CD4-positive, alpha-beta memory T cell (primary cell): Measurements from ENCODE around the gene INSIG1. TPM values are rescaled to one million over a fixed set of nuclear protein-coding genes. Genes with fewer than 3 reads are reported as not detected.
A peak's percentile ranks its signal among the peaks of the same experiment; 100 is the strongest.

Source experiments
- CTCF ChIA-PET: fragments of 350-600 bp; sonication (Branson Sonifier 250); formaldehyde crosslinking; loops from one replicate; lab custom pipeline; 2021; ENCODE audit warnings: inconsistent platforms; ENCODE audit not compliant: partially characterized antibody; lab: Charles Lee
- POLR2A ChIA-PET: fragments of 350-600 bp; sonication (Branson Sonifier 250); formaldehyde crosslinking; loops from one replicate; lab custom pipeline; 2021; ENCODE audit not compliant: partially characterized antibody; lab: Charles Lee
- DNase-seq, 5 donors: peaks; one replicate each; pipeline versions ENCODE4 v3.0.0 to v3.0.0-alpha.2; 2020 to 2022; ENCODE audit warnings: mixed read lengths in 1 of 5
- H3K27ac ChIP-seq: one replicate; pipeline ENCODE4 v1.7.0; 2013; ENCODE audit warnings: low read depth, low read length
- H3K27me3 ChIP-seq: 2 replicates; pipeline ENCODE4 v1.7.0; 2013; ENCODE audit warnings: mild to moderate bottlenecking, low read length, moderate library complexity; ENCODE audit not compliant: insufficient read depth
- H3K36me3 ChIP-seq: 2 replicates; pipeline ENCODE4 v1.7.0; 2013; ENCODE audit warnings: mild to moderate bottlenecking, low read length, moderate library complexity; ENCODE audit not compliant: insufficient read depth
- H3K4me1 ChIP-seq: 2 replicates; pipeline ENCODE4 v1.7.0; 2013; ENCODE audit warnings: mild to moderate bottlenecking, low read length, moderate library complexity; ENCODE audit not compliant: insufficient read depth
- H3K4me3 ChIP-seq, 2 donors: one replicate each; pipeline ENCODE4 v1.7.0; 2013; ENCODE audit warnings: low read length in 2 of 2, mild to moderate bottlenecking in 1 of 2
- H3K9me3 ChIP-seq, 2 donors: one replicate each; pipeline ENCODE4 v1.7.0; 2013; ENCODE audit warnings: low read length in 2 of 2, control low read depth in 1 of 2; ENCODE audit not compliant: control insufficient read depth in 1 of 2
- H3K27ac Mint-ChIP-seq, 7 donors: one replicate each; pipeline ENCODE4 v1.8.0; 2020 to 2021; ENCODE audit warnings: mixed read lengths in 7 of 7, mild to moderate bottlenecking in 6 of 7, inconsistent platforms in 3 of 7, moderate library complexity in 3 of 7
- H3K27me3 Mint-ChIP-seq, 2 donors: one replicate each; pipeline ENCODE4 v1.8.0; 2020 to 2021; ENCODE audit warnings: mixed read lengths in 2 of 2
- H3K36me3 Mint-ChIP-seq, 2 donors: one replicate each; pipeline ENCODE4 v1.8.0; 2020 to 2021; ENCODE audit warnings: mixed read lengths in 2 of 2, inconsistent platforms in 1 of 2, mild to moderate bottlenecking in 1 of 2
- H3K4me1 Mint-ChIP-seq, 4 donors: one replicate each; pipeline ENCODE4 v1.8.0; 2020 to 2021; ENCODE audit warnings: mixed read lengths in 4 of 4, mild to moderate bottlenecking in 1 of 4
- H3K4me3 Mint-ChIP-seq, 8 donors: one replicate each; pipeline ENCODE4 v1.8.0; 2020 to 2021; ENCODE audit warnings: mixed read lengths in 8 of 8, mild to moderate bottlenecking in 7 of 8, moderate library complexity in 6 of 8, inconsistent platforms in 3 of 8
- H3K9me3 Mint-ChIP-seq, 8 donors: one replicate each; pipeline ENCODE4 v1.8.0; 2020 to 2021; ENCODE audit warnings: mixed read lengths in 8 of 8, mild to moderate bottlenecking in 5 of 8, inconsistent platforms in 3 of 8, moderate library complexity in 1 of 8
- intact Hi-C: fragments of 100-400 bp; cut with micrococcal nuclease; formaldehyde crosslinking; loops from one replicate; pipeline ENCODE4 v1.15.1; 2023
- polyA plus RNA-seq, 2 donors: library from polyadenylated mRNA; unstranded; fragments of 300-500 nt; fragmentation: Illumina TruSeq; gene quantifications; one replicate each; pipeline ENCODE4 v1.2.3, GENCODE V29; 2021
- total RNA-seq, 2 experiments: library from RNA; stranded (reverse); gene quantifications; one replicate each; pipeline ENCODE4 v1.2.3, GENCODE V29; 2021

The INSIG1 gene
- total and polyA plus RNA-seq, 4 experiments from 2014 or later, result 28.1 to 43.0 (median 41.7) TPM

DNA sequence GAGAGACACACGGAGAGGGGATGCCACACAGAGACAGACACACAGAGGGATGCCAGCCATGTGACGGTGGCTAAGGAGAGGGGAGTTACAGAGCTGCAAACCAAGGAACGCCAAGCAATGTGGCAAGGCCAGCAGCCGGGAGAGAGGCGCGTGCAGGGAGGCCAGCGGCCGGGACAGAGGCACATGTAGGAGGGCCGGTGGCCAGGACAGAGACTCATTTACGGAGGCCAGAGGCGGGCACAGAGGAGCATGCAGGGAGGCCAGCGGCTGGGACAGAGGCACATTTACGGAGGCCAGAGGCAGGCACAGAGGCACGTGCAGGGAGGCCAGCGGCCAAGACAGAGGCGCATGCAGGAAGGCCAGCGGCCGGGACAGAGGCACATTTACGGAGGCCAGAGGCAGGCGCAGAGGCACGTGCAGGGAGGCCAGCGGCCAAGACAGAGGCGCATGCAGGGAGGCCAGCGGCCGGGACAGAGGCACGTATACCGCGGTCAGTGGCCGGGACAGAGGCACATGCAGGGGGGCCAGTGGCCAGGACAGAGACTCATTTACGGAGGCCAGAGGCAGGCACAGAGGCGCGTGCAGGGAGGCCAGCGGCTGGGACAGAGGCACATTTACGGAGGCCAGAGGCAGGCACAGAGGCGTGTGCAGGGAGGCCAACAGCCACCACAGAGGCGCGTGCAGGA, 40.4 kb downstream of the INSIG1 start:
- H3K9me3 Mint-ChIP-seq, result no peaks in the 10 kb centered on the region
- peaks cover 0 to 3% of the 10 kb centered on the region in 2 donors for H3K27me3 Mint-ChIP-seq
- Histone ChIP-seq H3K4me3 (no peak overlapping the region), H3K4me1 (peaks cover 7% of the 10 kb centered on the region), H3K36me3 (no peaks in the 10 kb centered on the region), H3K27ac (no peak overlapping the region), H3K9me3 (no peaks in the 10 kb centered on the region), H3K27me3 (no peaks in the 10 kb centered on the region)
- ChIA-PET CTCF (no interaction called here), POLR2A (no interaction called here)
- peak overlapping the region in 4 of 8 donors; percentile 15 to 25 (median 20) for H3K4me3 Mint-ChIP-seq
- H3K4me1 Mint-ChIP-seq, result peaks cover 7 to 12% (median 8%) of the 10 kb centered on the region in 4 donors
- H3K36me3 Mint-ChIP-seq, result no peaks in the 10 kb centered on the region
- peak overlapping the region in 2 of 7 donors; percentile 23 to 25 for H3K27ac Mint-ChIP-seq
- intact Hi-C loops, result no loop called here
- no peak for DNase-seq

DNA sequence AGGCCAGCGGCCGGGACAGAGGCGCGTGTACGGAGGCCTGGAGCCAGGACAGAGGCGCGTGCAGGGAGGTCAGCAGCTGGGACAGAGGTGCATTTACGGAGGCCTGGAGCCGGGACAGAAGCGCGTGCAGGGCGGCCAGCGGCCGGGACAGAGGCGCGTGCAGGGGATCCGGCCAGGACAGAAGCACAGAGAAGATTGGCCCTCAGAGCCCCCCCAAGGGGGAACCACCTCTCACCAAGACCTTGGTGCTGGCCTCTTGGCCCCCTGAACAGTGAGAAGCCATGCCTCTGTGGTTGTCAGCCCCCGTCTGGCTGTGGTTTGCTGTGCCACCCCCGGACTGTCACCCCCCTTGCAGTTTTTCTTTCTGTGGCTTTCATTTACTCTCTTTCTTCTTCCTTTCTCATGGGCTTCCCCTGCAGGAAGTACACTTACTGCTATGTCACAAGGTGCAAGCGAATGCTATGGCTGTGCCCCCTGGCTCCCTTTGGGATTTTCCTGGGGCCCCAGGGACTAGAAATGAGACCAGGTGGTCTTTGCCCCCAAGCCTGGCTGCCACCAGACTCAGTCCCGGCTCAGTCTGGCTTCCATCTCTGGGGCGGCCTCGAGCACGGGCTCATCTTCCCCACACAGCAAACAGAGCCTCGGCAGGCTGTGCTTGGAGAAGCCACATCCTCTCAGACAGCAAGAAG, 41.1 kb downstream of the INSIG1 start:
- peaks cover 7% of the 10 kb centered on the region for H3K4me1 ChIP-seq
- peak overlapping the region in 1 of 2 donors; percentile 24 for H3K4me3 ChIP-seq
- H3K27ac ChIP-seq, result no peak overlapping the region
- H3K9me3 Mint-ChIP-seq, result no peaks in the 10 kb centered on the region
- H3K4me3 Mint-ChIP-seq, result peak overlapping the region; percentile 2 to 79 (median 56)
- no peaks in the 10 kb centered on the region for H3K9me3 ChIP-seq
- H3K4me1 Mint-ChIP-seq, result peaks cover 7 to 12% (median 8%) of the 10 kb centered on the region in 4 donors
- H3K27me3 Mint-ChIP-seq, result peaks cover 0 to 3% of the 10 kb centered on the region in 2 donors
- ChIA-PET POLR2A (no interaction called here), CTCF (no interaction called here)
- no peaks in the 10 kb centered on the region for H3K27me3 ChIP-seq
- peak overlapping the region in 5 of 7 donors; percentile 8 to 53 (median 18) for H3K27ac Mint-ChIP-seq
- no peaks in the 10 kb centered on the region for H3K36me3 ChIP-seq
- DNase-seq, result peak in 4 of 5 donors; percentile 10 to 34 (median 31)
- intact Hi-C loops, result no loop called here
- no peaks in the 10 kb centered on the region for H3K36me3 Mint-ChIP-seq

DNA sequence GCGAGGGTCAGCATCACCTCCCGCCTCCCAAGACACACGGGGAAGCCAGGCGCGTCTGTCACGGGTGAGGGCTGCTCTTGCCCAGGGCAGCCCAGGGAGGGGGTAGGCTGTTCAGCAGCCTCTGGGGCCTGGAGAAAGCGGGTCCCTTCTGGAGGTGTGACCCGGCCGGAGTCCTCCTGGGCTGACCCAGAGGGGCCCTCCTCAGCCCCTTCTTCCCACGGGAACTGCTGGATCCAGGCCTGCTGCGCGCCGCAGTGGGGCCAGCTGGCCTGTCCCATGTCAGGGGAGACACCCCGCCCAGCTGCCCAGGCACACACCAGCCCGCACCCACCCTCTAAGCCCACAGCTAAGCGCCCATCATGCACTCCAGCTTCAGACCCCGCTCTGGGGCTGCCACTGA, 41.8 kb downstream of the INSIG1 start:
- no peak overlapping the region for H3K27ac ChIP-seq
- H3K4me3 ChIP-seq, result no peak overlapping the region
- ChIA-PET CTCF (no interaction called here), POLR2A (no interaction called here)
- peaks cover 7 to 12% (median 8%) of the 10 kb centered on the region in 4 donors for H3K4me1 Mint-ChIP-seq
- H3K27ac Mint-ChIP-seq, result no peak overlapping the region
- H3K9me3 ChIP-seq, result no peaks in the 10 kb centered on the region
- no peaks in the 10 kb centered on the region for H3K9me3 Mint-ChIP-seq
- intact Hi-C loops, result no loop called here
- H3K4me1 ChIP-seq, result peaks cover 10% of the 10 kb centered on the region
- H3K36me3 ChIP-seq, result no peaks in the 10 kb centered on the region
- H3K36me3 Mint-ChIP-seq, result no peaks in the 10 kb centered on the region
- DNase-seq, result no peak
- H3K4me3 Mint-ChIP-seq, result no peak overlapping the region
- H3K27me3 ChIP-seq, result no peaks in the 10 kb centered on the region
- peaks cover 0 to 3% of the 10 kb centered on the region in 2 donors for H3K27me3 Mint-ChIP-seq

DNA sequence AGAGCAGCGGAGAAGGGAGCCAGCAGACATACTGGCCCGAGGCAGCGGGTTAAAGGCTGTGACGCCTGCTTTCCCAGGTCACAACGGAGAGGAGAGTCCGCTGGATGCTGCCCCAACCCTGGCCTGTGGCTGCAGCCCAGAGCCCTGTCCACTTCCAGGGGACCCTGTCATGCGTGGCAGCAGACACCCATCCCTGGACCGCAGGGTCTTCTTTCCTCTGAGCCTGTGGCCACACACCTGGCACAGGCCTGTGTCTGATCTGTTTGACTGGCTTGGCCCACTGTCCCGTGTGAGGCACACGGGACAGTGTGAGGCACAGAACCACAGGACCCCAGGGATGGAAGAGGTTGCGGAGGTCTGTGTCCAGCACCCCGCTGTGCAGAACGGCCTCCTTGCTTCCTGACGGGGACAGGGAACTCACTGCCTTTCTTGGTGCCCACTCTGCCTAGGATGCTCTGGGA, 42.4 kb downstream of the INSIG1 start:
- peaks cover 9 to 15% (median 10%) of the 10 kb centered on the region in 4 donors for H3K4me1 Mint-ChIP-seq
- DNase-seq, result no peak
- Histone ChIP-seq H3K9me3 (no peaks in the 10 kb centered on the region), H3K36me3 (no peaks in the 10 kb centered on the region), H3K27me3 (no peaks in the 10 kb centered on the region), H3K4me3 (no peak overlapping the region), H3K27ac (no peak overlapping the region), H3K4me1 (peaks cover 16% of the 10 kb centered on the region)
- intact Hi-C loops, result loop anchor here (10.0 kb wide), 1 partner anchor 335 kb away; the partner anchor contains the start of gene PAXIP1
- H3K27me3 Mint-ChIP-seq, result peaks cover 0 to 5% of the 10 kb centered on the region in 2 donors
- H3K36me3 Mint-ChIP-seq, result no peaks in the 10 kb centered on the region
- POLR2A ChIA-PET, result no interaction called here
- no peaks in the 10 kb centered on the region for H3K9me3 Mint-ChIP-seq
- no peak overlapping the region for H3K4me3 Mint-ChIP-seq
- H3K27ac Mint-ChIP-seq, result no peak overlapping the region
- CTCF ChIA-PET, result interaction anchor here (5.8 kb wide), 1 partner anchor 413 kb away, joined by 86 read pairs; no protein-coding TSS in a partner anchor

DNA sequence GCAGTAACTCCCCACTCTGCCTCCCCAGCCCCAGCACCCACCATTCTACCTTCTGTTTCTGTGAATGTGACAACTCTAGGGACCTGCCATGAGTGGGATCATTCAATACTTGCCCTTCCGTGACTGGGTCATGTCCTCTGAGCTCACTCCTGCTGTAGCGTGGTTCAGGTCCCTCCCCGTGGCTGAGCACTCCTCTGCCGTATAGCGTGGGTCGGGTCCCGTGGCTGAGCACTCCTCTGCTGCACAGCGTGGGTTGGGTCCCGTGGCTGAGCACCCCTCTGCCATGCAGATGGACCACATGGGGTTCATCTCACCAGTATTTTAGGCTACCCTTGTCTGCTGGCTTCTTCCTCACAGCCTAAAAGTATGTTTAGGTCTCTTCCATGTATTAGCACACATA, 43.0 kb downstream of the INSIG1 start:
- H3K4me3 ChIP-seq, result no peak overlapping the region
- intact Hi-C loops, result loop anchor here (10.0 kb wide), 1 partner anchor 336 kb away; the partner anchor contains the start of gene PAXIP1
- no peak overlapping the region for H3K27ac ChIP-seq
- H3K9me3 Mint-ChIP-seq, result no peaks in the 10 kb centered on the region
- POLR2A ChIA-PET, result no interaction called here
- peaks cover 0 to 5% of the 10 kb centered on the region in 2 donors for H3K27me3 Mint-ChIP-seq
- H3K36me3 ChIP-seq, result no peaks in the 10 kb centered on the region
- CTCF ChIA-PET, result interaction anchor here (5.8 kb wide), 1 partner anchor 413 kb away, joined by 86 read pairs; no protein-coding TSS in a partner anchor
- H3K27ac Mint-ChIP-seq, result peak overlapping the region in 1 of 7 donors; percentile 46
- peaks cover 20% of the 10 kb centered on the region for H3K4me1 ChIP-seq
- H3K9me3 ChIP-seq, result no peaks in the 10 kb centered on the region
- no peak overlapping the region for H3K4me3 Mint-ChIP-seq
- no peak for DNase-seq
- no peaks in the 10 kb centered on the region for H3K36me3 Mint-ChIP-seq
- peaks cover 9 to 18% (median 12%) of the 10 kb centered on the region in 4 donors for H3K4me1 Mint-ChIP-seq
- H3K27me3 ChIP-seq, result peaks cover 4% of the 10 kb centered on the region

DNA sequence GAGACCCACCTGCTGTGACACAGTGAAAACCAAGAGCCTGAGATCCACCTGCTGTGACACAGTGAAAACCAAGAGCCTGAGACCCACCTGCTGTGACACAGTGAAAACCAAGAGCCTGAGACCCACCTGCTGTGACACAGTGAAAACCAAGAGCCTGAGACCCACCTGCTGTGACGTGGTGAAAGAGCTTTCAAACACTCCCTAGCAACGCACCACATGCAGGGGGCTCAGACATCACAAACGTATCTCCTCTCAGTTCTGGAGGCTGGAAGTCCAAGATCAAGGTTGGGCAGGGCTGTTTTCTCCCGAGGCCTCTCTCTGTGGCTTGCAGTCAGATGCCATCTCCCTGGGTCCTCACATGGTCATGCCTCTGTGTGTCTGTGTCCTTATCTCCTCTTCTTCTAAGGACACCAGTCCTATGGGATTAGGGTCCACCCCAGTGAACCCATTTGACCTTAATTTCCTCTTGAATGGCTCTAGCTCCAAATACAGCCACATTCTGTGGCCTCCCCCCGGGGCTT, 43.8 kb downstream of the INSIG1 start:
- POLR2A ChIA-PET, result no interaction called here
- H3K4me3 Mint-ChIP-seq, result no peak overlapping the region
- H3K4me1 Mint-ChIP-seq, result peaks cover 9 to 18% (median 12%) of the 10 kb centered on the region in 4 donors
- no peaks in the 10 kb centered on the region for H3K36me3 ChIP-seq
- DNase-seq, result no peak
- H3K9me3 Mint-ChIP-seq, result no peaks in the 10 kb centered on the region
- H3K4me1 ChIP-seq, result peaks cover 20% of the 10 kb centered on the region
- CTCF ChIA-PET, result interaction anchor here (4.4 to 5.8 kb wide), 2 partner anchors 150 to 414 kb away, joined by 86 to 116 read pairs; no protein-coding TSS in a partner anchor
- no peaks in the 10 kb centered on the region for H3K9me3 ChIP-seq
- H3K4me3 ChIP-seq, result no peak overlapping the region
- H3K27ac Mint-ChIP-seq, result no peak overlapping the region
- H3K36me3 Mint-ChIP-seq, result no peaks in the 10 kb centered on the region
- no peak overlapping the region for H3K27ac ChIP-seq
- H3K27me3 ChIP-seq, result peaks cover 4% of the 10 kb centered on the region
- intact Hi-C loops, result loop anchor here (10.0 kb wide), 1 partner anchor 337 kb away; the partner anchor contains the start of gene PAXIP1
- peaks cover 0 to 5% of the 10 kb centered on the region in 2 donors for H3K27me3 Mint-ChIP-seq
